Glutamatergic neuron (in vitro differentiated cells): ENCODE data around the gene CTSL. TPM values are rescaled to one million over a fixed set of nuclear protein-coding genes. Genes with fewer than 3 reads are reported as not detected.
"Not testable (repeated sequence)": the region's sequence is repeated elsewhere in the genome, so short reads cannot be mapped to it uniquely, and the experiment has no call there.

ENCODE experiments used
- DNase-seq: peaks from one replicate; pipeline ENCODE4 v3.0.0; 2022
- H3K27ac Mint-ChIP-seq: one replicate; pipeline ENCODE4 v1.8.0; 2020; ENCODE audit warnings: mild to moderate bottlenecking, mixed read lengths, inconsistent platforms; ENCODE audit not compliant: unreplicated experiment
- H3K27me3 Mint-ChIP-seq: one replicate; pipeline ENCODE4 v1.8.0; 2020; ENCODE audit warnings: mild to moderate bottlenecking, moderate library complexity, mixed read lengths, inconsistent platforms; ENCODE audit not compliant: unreplicated experiment
- H3K36me3 Mint-ChIP-seq: one replicate; pipeline ENCODE4 v1.8.0; 2020; ENCODE audit warnings: mild to moderate bottlenecking, mixed read lengths, inconsistent platforms; ENCODE audit not compliant: unreplicated experiment
- H3K4me1 Mint-ChIP-seq: one replicate; pipeline ENCODE4 v1.8.0; 2020; ENCODE audit warnings: mild to moderate bottlenecking, low read depth, mixed read lengths, inconsistent platforms; ENCODE audit not compliant: unreplicated experiment
- H3K4me3 Mint-ChIP-seq: one replicate; pipeline ENCODE4 v1.8.0; 2020; ENCODE audit warnings: mild to moderate bottlenecking, mixed read lengths, inconsistent platforms; ENCODE audit not compliant: unreplicated experiment
- H3K9me3 Mint-ChIP-seq: one replicate; pipeline ENCODE4 v1.8.0; 2020; ENCODE audit warnings: mild to moderate bottlenecking, moderate library complexity, mixed read lengths, inconsistent platforms; ENCODE audit not compliant: unreplicated experiment
- CTCF ChIP-seq: fragments of 200-600 bp; sonication (generic); IDR thresholded peaks from one replicate; pipeline ENCODE4 v1.5.0; 2021; ENCODE audit not compliant: partially characterized antibody, unreplicated experiment
- total RNA-seq: library from RNA; stranded (reverse); fragmentation: NEBNext Ultra II Directional; extraction: Animal tissue kit (Norgen Biotek cat#: 25700); gene quantifications from one replicate; pipeline ENCODE4 v1.2.1, GENCODE V29; 2021; ENCODE audit not compliant: unreplicated experiment

Gene CTSL
- total RNA-seq, 1 donor from 2014 or later: 28.7 TPM

GRCh38 chr9:87739546-87739945, 13.6 kb downstream of the CTSL start:
- H3K27me3 Mint-ChIP-seq: no peaks in the 10 kb centered on the region
- peaks cover 2% of the 10 kb centered on the region for H3K9me3 Mint-ChIP-seq
- no peaks in the 10 kb centered on the region for H3K4me1 Mint-ChIP-seq
- H3K27ac Mint-ChIP-seq: no peak overlapping the region
- H3K36me3 Mint-ChIP-seq: no peaks in the 10 kb centered on the region
- no peak for DNase-seq
- TF ChIP-seq CTCF: no peak
- H3K4me3 Mint-ChIP-seq: no peak overlapping the region

- H3K36me3 Mint-ChIP-seq: no peaks in the 10 kb centered on the region
- TF ChIP-seq CTCF: no peak
- no peak overlapping the region for H3K27ac Mint-ChIP-seq
- DNase-seq: no peak
- peaks cover 2% of the 10 kb centered on the region for H3K9me3 Mint-ChIP-seq
- no peaks in the 10 kb centered on the region for H3K4me1 Mint-ChIP-seq
- no peak overlapping the region for H3K4me3 Mint-ChIP-seq
- no peaks in the 10 kb centered on the region for H3K27me3 Mint-ChIP-seq
Observed at GRCh38 chr9:87740209-87740608, 14.3 kb downstream of the CTSL start.

GRCh38 chr9:87741326-87741725, 15.4 kb downstream of the CTSL start:
- no peaks in the 10 kb centered on the region for H3K36me3 Mint-ChIP-seq

GRCh38 chr9:87741891-87742290, 16.0 kb downstream of the CTSL start:
- Mint-ChIP-seq H3K4me1 (no peaks in the 10 kb centered on the region), H3K9me3 (peaks cover 2% of the 10 kb centered on the region), H3K4me3 (no peak overlapping the region), H3K27me3 (no peaks in the 10 kb centered on the region), H3K27ac (no peak overlapping the region), H3K36me3 (no peaks in the 10 kb centered on the region)
- DNase-seq: no peak
- TF ChIP-seq CTCF: no peak

More at GRCh38 chr9:87741326-87741725, 15.4 kb downstream of the CTSL start:
- Mint-ChIP-seq H3K9me3 (peaks cover 2% of the 10 kb centered on the region), H3K27me3 (no peaks in the 10 kb centered on the region), H3K4me3 (no peak overlapping the region), H3K27ac (no peak overlapping the region), H3K4me1 (no peaks in the 10 kb centered on the region)
- TF ChIP-seq CTCF: no peak
- no peak for DNase-seq

- DNase-seq: no peak
- TF ChIP-seq CTCF: no peak
- no peak overlapping the region for H3K4me3 Mint-ChIP-seq
- no peaks in the 10 kb centered on the region for H3K27me3 Mint-ChIP-seq
- no peak overlapping the region for H3K27ac Mint-ChIP-seq
- H3K9me3 Mint-ChIP-seq: peaks cover 2% of the 10 kb centered on the region
- no peaks in the 10 kb centered on the region for H3K4me1 Mint-ChIP-seq
- H3K36me3 Mint-ChIP-seq: no peaks in the 10 kb centered on the region
Observed at GRCh38 chr9:87742813-87743428, 17.0 kb downstream of the CTSL start.

- not testable (repeated sequence) for H3K27ac Mint-ChIP-seq, H3K36me3 Mint-ChIP-seq, H3K4me3 Mint-ChIP-seq
Observed at GRCh38 chr9:87744247-87744646, 18.3 kb downstream of the CTSL start.

More at GRCh38 chr9:87744247-87744646, 18.3 kb downstream of the CTSL start:
- DNase-seq, H3K4me1 Mint-ChIP-seq, H3K9me3 Mint-ChIP-seq, H3K27me3 Mint-ChIP-seq: not testable (repeated sequence)
